Liver (tissue), 9 donors: ENCODE results near the gene GRIP2. TPM values are rescaled to one million over a fixed set of nuclear protein-coding genes. Genes with fewer than 3 reads are reported as not detected.

Experiments
- DNase-seq: peaks from one replicate; pipeline ENCODE4 v3.0.0-alpha.2; 2017; ENCODE audit warnings: low spot score
- H3K27ac ChIP-seq, 2 donors: one replicate each; pipeline ENCODE4 v1.7.0; 2013; ENCODE audit warnings: inconsistent platforms in 2 of 2, low read length in 2 of 2, control low read depth in 1 of 2, low read depth in 1 of 2, mild to moderate bottlenecking in 1 of 2
- H3K27me3 ChIP-seq, 4 donors: one replicate each; pipeline versions ENCODE4 v1.6.1 to v1.7.0; 2013; ENCODE audit warnings: low read length in 3 of 4, inconsistent platforms in 1 of 4, mild to moderate bottlenecking in 1 of 4, moderate library complexity in 1 of 4; ENCODE audit not compliant: control insufficient read depth in 4 of 4, insufficient read depth in 4 of 4
- H3K36me3 ChIP-seq, 4 donors: one replicate each; pipeline versions ENCODE4 v1.6.1 to v1.7.0; 2013; ENCODE audit warnings: low read length in 3 of 4, mild to moderate bottlenecking in 3 of 4, low read depth in 1 of 4, moderate library complexity in 1 of 4; ENCODE audit not compliant: control insufficient read depth in 4 of 4, insufficient read depth in 3 of 4
- H3K4me1 ChIP-seq, 4 donors: one replicate each; pipeline versions ENCODE4 v1.6.1 to v1.7.0; 2013; ENCODE audit warnings: low read length in 3 of 4, mild to moderate bottlenecking in 3 of 4, moderate library complexity in 1 of 4; ENCODE audit not compliant: control insufficient read depth in 4 of 4, insufficient read depth in 4 of 4
- H3K4me3 ChIP-seq, 3 donors: one replicate each; pipeline versions ENCODE4 v1.6.1 to v1.7.0; 2013; ENCODE audit warnings: low read length in 3 of 3, control low read depth in 1 of 3, low read depth in 1 of 3, mild to moderate bottlenecking in 1 of 3
- H3K9ac ChIP-seq, 2 donors: one replicate each; pipeline ENCODE4 v1.7.0; 2013; ENCODE audit warnings: low read length in 2 of 2, mild to moderate bottlenecking in 2 of 2, moderate library complexity in 2 of 2, control low read depth in 1 of 2, low read depth in 1 of 2
- H3K9me3 ChIP-seq, 4 donors: one replicate each; pipeline versions ENCODE4 v1.6.1 to v1.7.0; 2013; ENCODE audit warnings: low read length in 3 of 4; ENCODE audit not compliant: control insufficient read depth in 4 of 4
- CTCF ChIP-seq: fragments of 150-350 bp; IDR thresholded peaks from 2 replicates; pipeline ENCODE4 v1.5.1; 2017; ENCODE audit warnings: improper control_type of control experiment, low read depth, low read length; ENCODE audit not compliant: missing input control
- FOXA1 ChIP-seq: IDR thresholded peaks from 2 replicates; pipeline ENCODE4 v1.6.1; 2016; ENCODE audit warnings: antibody characterized with exemption
- FOXA2 ChIP-seq: IDR thresholded peaks from 2 replicates; pipeline ENCODE4 v1.6.1; 2016; ENCODE audit warnings: antibody characterized with exemption
- GABPA ChIP-seq, 2 donors: IDR thresholded peaks in 1 of 2; conservative IDR thresholded peaks in 1 of 2; 2 replicates each; pipeline ENCODE4 v1.6.1; 2016; ENCODE audit warnings: antibody characterized with exemption in 2 of 2, mild to moderate bottlenecking in 1 of 2, moderate library complexity in 1 of 2
- HNF4A ChIP-seq, 2 donors: conservative IDR thresholded peaks; 2 replicates each; pipeline ENCODE4 v1.6.1; 2016; ENCODE audit warnings: antibody characterized with exemption in 2 of 2, mild to moderate bottlenecking in 2 of 2
- JUND ChIP-seq, 2 donors: IDR thresholded peaks; 2 replicates each; pipeline ENCODE4 v1.6.1; 2016; ENCODE audit warnings: antibody characterized with exemption in 2 of 2
- RAD21 ChIP-seq, 2 donors: IDR thresholded peaks; 2 replicates each; pipeline ENCODE4 v1.6.1; 2016; ENCODE audit warnings: antibody characterized with exemption in 2 of 2, mild to moderate bottlenecking in 2 of 2
- RXRA ChIP-seq, 2 donors: IDR thresholded peaks; 2 replicates each; pipeline ENCODE4 v1.6.1; 2017 to 2018; ENCODE audit warnings: antibody characterized with exemption in 2 of 2, mild to moderate bottlenecking in 1 of 2
- TAF1 ChIP-seq: conservative IDR thresholded peaks from 2 replicates; pipeline ENCODE4 v1.6.1; 2016; ENCODE audit warnings: antibody characterized with exemption, mild to moderate bottlenecking
- WGBS: extraction: QIAGEN DNeasy Blood & Tissue Kit; methylation state at CpG from one replicate; pipeline ENCODE4 v1.1.7; 2013; 5-methylcytosine and 5-hydroxymethylcytosine counted together
- polyA plus RNA-seq, 2 donors: library from polyadenylated mRNA; stranded (reverse) in 1 of 2; unstranded in 1 of 2; fragments of 200-250 nt in 1 of 2; fragments of >200 nt in 1 of 2; fragmentation: Nextera tagmentation in 1 of 2; extraction: Ambion mirVana in 1 of 2; gene quantifications; one replicate each; pipeline versions ENCODE4 v1.2.1 to v1.2.3, GENCODE V29; 2013 to 2015
- total RNA-seq, 2 donors: library from RNA; depleted of rRNA; stranded (reverse); fragments of >200 nt; gene quantifications; one replicate each; pipeline ENCODE4 v1.2.3, GENCODE V29; 2014
- TF ChIP-seq, protein P1 (sequence below): IDR thresholded peaks from 2 replicates; pipeline ENCODE4 v1.6.1; 2016; ENCODE audit warnings: antibody characterized with exemption, mild to moderate bottlenecking
- donor health status: healthy.
- donor health status: healthy.
- donor health status: healthy.
- donor health status: healthy.
- donor health status: healthy.

The GRIP2 gene
- under 1 TPM; 0.05 to 0.33 TPM for total RNA-seq
- polyA plus RNA-seq = under 1 TPM in 1 of 2 donors, not detected in 1; 0.09 TPM

GRCh38 chr3:14539742-14540491, at the start of gene GRIP2:
GRIP2 (minus strand) TSS chr3:14540342; CDS start chr3:14540308, 34 bp downstream.
- 60% methylated on average over 14 of the region's 14 CpGs for WGBS
- no peak within 1 kb of the TSS for H3K4me3 ChIP-seq
- no peaks in the 10 kb centered on the region for H3K4me1 ChIP-seq
- H3K9ac ChIP-seq = no peak within 1 kb of the TSS
- no peaks in the 10 kb centered on the region for H3K36me3 ChIP-seq
- H3K9me3 ChIP-seq = no peaks in the 10 kb centered on the region
- no peak for TF ChIP-seq JUND (IDR thresholded peaks at IDR 0.05)
- no peak for TF ChIP-seq FOXA1
- H3K27ac ChIP-seq = no peak within 1 kb of the TSS
- no peaks in the 10 kb centered on the region for H3K27me3 ChIP-seq
- no peak for DNase-seq

DNA sequence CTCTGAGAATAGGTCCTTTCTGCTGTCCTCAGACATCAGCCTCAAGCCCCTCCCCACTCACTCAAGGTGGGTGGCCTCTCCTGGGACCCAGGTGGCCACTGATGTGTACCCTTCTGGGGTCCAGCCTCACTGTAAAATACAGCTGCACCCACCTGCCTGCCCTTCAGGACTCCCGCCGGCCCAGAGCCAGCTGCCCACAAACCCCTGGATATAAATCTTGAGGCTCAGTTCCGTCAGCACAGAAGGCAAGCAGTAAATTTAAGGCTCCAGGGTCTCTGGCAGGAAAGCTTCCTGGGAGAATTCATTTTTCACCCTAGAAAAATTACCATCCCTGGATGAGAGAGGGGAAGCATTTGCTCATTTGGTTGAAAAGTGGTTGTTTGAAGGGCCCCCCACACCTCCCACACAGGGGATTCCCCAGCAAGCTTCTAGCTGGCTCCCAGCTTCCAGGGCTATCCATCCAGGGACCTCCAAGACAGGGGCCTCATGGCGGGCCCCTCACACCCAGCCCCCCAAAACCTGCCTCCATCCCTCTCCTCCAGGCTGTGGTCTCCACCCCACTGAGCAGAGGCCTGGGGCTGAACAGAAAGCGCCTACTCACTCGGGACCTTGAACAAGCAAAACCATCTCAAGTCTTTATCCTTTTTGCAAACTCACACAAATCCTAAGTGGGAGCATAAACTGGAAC, 48.4 kb upstream of the GRIP2 start:
- 90% methylated on average over 6 of the region's 6 CpGs for WGBS
- Histone ChIP-seq H3K27me3 (no peaks in the 10 kb centered on the region), H3K9me3 (no peaks in the 10 kb centered on the region), H3K4me1 (peaks cover 0 to 5% (median under 1%) of the 10 kb centered on the region in 4 donors), H3K4me3 (no peak overlapping the region), H3K27ac (no peak overlapping the region), H3K36me3 (no peaks in the 10 kb centered on the region), H3K9ac (no peak overlapping the region)
- TF ChIP-seq, protein P1, sequence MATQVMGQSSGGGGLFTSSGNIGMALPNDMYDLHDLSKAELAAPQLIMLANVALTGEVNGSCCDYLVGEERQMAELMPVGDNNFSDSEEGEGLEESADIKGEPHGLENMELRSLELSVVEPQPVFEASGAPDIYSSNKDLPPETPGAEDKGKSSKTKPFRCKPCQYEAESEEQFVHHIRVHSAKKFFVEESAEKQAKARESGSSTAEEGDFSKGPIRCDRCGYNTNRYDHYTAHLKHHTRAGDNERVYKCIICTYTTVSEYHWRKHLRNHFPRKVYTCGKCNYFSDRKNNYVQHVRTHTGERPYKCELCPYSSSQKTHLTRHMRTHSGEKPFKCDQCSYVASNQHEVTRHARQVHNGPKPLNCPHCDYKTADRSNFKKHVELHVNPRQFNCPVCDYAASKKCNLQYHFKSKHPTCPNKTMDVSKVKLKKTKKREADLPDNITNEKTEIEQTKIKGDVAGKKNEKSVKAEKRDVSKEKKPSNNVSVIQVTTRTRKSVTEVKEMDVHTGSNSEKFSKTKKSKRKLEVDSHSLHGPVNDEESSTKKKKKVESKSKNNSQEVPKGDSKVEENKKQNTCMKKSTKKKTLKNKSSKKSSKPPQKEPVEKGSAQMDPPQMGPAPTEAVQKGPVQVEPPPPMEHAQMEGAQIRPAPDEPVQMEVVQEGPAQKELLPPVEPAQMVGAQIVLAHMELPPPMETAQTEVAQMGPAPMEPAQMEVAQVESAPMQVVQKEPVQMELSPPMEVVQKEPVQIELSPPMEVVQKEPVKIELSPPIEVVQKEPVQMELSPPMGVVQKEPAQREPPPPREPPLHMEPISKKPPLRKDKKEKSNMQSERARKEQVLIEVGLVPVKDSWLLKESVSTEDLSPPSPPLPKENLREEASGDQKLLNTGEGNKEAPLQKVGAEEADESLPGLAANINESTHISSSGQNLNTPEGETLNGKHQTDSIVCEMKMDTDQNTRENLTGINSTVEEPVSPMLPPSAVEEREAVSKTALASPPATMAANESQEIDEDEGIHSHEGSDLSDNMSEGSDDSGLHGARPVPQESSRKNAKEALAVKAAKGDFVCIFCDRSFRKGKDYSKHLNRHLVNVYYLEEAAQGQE = no peak
- TF ChIP-seq GABPA (IDR thresholded peaks at IDR 0.05 in 1 of 2, conservative IDR thresholded peaks at IDR 0.05 in 1 of 2) (no peak), JUND (IDR thresholded peaks at IDR 0.05) (no peak), CTCF (no peak), FOXA2 (no peak), HNF4A (conservative IDR thresholded peaks at IDR 0.05) (no peak), RAD21 (IDR thresholded peaks at IDR 0.05) (no peak), RXRA (IDR thresholded peaks at IDR 0.05) (no peak), TAF1 (no peak)
- no peak for DNase-seq
